ENCODE measurements around the gene PDIA6.

PDIA6 gene

DNA sequence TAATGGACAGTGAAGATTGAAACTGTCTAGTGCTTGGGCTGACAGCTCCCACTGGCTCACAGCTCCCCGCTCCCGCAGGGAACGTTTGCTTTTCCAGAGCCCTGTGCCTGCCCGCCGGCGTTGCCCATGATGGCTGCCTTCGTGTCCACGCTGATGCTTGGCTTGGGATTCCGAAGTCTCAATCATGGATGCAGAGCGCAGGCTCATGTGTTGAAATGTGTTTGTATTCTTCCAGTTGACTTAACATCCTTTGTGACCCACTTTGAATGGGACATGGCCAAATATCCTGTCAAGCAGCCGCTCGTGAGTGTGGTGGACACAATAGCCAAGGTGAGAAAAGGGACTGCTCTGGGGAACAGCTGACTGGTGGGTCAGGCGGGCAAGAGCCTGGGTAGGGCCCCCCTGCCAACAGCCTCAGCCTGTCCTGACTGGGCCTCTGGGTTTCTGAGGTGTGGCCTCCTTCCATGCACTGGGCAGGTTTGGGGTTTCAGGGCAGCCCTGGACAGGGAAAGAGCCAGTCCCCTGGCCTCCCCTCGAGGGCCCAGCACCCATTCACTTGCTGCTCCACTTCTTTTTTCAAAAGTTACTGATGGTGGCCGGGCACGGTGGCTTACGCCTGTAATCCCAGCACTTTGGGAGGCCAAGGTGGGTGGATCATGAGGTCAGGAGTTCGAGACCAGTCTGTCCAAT lies 48.3 kb downstream of the PDIA6 start:
- DNase-seq (ENCODE audit: low read depth): no peak

DNA sequence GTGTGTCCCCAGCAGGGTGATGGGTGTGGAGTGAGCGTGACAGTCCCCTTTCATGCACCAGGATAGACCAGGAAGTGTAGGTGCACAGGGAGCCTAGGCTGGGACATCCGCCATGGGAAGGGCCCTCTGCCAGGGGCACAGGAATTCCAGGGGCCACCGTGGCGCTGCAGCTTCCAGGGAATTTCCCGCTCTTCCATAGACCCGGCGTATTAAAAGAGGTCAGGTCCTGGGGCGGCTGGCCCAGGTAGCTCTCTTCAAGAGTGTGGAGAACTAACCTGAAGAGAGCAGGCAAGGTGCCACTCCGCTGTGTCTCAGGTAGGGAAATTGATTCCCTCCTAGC lies 49.2 kb downstream of the PDIA6 start:
- no peak for DNase-seq (ENCODE audit: low read depth)

DNA sequence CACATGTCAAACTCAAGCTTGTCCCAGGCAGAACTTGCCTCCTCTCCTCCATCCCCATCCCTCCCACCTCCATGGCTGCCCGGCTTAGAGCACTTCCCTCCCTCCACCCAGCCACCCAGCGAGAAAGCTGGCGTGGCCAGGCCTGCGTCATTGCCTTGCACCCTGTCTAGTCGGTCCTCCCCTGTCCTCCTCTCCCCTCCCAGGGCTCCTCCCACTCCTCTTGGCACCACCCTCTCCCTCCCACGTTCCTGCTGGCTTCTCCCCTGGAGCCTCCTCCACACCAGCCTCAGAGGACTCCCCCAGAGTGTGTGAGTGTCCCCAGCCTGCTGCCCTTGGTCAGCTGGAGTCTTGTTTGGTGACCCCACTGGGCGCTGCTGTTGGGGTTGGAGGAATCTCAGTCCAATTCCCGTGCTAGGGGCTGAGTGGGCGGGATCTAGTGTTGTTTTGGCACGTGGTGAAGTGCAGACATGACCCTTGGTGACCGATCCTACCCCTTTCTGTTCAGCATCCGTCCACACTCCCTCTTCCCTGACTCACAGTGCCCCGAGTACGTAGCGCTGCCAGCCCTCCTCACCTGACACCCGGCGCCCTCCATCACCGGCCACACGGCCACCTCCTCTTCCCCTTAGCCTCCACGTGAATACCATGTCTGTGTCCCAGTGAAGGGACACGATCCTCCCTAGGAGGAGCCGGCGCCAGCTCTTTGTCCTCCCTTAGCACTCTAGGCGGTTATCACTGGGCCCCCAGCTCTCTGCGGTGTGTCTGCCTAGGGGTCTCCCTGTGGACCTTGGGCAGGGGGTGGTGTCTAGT lies 49.7 kb downstream of the PDIA6 start:
- DNase-seq (ENCODE audit: low read depth): no peak

DNA sequence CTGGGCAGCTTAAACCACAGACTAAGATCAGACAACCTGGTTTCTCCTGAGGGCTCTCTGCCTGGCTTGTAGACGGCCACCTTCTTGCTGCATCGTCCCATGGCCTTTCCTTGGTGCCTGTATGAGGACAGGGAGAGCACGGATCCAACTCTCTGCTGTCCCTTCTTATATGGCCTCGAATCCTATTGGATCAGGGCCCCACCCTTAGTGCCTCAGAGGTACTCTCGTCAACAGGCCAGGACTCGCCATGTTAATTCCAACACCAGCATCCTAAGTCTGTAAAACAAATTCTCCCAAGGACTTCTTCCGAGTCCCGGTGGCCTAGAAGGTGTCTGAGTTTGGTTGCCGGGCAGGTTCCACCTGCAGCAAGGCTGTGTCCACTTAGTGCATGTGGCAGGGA lies 51.0 kb downstream of the PDIA6 start:
- DNase-seq (ENCODE audit: low read depth): no peak

DNA sequence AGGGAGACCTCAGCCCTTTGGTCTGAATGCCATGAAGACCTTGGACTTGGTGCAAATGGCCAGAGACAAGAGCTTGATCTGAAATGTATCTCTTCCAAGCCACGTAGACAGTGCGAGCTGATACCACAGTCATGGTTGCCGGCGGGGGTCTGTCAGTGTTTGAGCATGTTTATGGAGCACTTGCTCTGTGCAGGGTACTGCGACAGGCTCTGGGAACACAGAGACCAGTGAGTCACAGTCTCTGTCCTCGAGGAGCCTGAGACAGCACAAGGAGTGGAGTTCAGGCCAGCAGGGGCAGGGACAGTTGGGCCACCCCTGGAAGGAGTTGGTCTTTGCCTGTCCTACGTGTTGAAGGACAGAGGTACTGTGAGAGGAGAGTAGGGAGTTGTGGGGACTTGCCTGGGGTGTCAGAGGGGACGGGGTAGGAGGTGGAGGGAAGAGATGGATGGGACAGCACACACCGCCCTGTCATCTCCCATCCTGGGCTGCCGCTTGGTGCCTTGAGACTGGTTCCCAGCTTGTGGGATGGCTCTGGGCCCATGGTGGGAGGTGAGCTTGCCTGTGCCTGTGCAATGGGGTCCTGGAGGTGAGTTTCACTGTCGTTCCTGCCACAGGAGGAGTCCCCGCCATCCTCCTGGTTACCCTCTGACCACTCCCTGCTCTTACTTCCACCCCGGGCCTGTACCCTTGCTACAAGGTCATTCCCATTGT lies 51.6 kb downstream of the PDIA6 start:
- no peak for DNase-seq (ENCODE audit: low read depth)

DNA sequence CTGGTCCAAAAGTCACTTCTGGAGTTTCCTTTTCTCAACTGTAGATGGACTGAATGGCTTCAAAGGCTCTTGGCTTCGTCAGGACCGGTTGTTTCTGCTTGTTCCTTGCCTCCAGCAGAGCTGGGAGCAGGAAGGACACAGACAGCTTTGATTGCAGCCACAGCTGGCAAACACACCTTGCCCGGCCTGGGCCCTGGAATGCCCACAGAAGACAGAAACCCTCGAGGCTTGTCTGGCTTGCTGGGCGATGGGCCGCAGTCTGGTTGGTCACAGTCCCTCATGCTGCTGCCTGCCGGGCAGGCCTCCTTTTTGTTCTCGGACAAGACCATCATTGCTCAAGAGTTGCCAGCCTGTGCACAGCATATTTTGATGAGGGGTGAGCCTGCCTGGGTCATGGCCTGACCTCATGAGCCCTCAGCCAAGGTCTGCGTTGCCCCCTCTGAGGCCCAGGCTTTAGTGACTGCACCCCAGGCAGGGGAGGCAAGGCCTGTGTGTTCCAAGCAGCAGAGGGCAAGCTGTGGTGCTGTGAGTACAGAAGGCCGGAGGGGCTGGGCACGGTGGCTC lies 53.4 kb downstream of the PDIA6 start:
- no peak for DNase-seq (ENCODE audit: low read depth)

DNA sequence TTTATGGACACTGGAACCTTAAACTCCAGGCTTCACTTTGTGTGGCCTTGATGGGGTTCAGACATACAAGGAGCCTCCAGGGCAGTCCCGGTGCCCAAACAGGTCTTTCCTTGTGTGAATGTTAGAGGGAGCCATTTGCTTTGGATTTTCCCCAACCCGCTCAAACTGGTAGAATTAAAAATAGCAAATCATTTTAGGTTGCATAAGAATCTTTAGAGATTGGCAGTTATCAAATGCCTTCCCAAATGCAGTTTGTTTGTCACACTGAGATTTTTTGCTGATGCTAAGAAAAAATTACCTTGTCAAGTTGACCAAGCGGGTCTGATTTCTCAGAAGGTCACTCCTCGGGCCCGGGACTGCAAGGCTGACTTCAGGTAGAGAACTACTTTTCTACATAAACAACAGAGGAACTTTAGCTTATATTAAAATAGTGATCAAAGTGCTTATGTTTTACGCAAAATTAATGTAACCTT lies 54.7 kb downstream of the PDIA6 start:
- DNase-seq (ENCODE audit: low read depth): no peak

DNA sequence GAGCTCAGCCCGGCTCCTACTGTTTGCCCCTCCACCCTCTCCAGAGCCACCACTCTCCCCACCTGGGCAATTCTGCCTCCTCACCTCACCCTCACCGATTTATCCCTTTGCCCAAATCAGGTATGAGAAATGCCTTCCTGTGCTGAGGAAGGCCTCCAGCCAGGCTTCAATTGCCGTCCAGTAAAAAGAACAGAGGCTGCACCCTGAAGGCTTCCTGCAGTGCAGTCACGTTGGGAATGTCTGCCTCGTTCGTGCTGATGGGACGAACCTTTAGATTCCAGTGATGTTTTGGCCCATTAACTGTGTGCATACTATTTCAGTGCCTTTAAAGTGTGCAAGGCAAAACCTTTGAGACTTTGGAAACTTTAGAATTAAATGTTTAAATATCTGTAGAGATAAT lies 57.0 kb downstream of the PDIA6 start:
- DNase-seq (ENCODE audit: low read depth): no peak

DNA sequence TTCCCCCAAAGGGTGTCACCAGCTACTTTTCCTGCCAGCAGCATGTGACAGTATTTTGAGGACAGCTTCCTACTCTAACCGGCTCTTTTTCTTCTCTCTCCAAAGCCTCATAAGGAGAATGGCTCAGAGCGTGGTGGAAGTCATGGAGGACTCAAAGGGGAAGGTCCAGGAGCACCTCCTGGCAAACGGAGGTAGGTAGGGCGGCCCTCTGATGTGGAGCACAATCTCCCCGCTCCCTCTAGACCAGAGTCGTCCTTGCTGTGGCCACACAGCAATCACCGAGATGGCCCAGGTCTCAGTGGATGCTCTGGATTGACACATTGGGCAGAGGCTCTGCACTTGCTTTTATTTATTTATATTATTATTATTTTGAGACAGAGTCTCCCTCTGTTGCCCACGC lies 58.7 kb downstream of the PDIA6 start:
- DNase-seq (ENCODE audit: low read depth): no peak

DNA sequence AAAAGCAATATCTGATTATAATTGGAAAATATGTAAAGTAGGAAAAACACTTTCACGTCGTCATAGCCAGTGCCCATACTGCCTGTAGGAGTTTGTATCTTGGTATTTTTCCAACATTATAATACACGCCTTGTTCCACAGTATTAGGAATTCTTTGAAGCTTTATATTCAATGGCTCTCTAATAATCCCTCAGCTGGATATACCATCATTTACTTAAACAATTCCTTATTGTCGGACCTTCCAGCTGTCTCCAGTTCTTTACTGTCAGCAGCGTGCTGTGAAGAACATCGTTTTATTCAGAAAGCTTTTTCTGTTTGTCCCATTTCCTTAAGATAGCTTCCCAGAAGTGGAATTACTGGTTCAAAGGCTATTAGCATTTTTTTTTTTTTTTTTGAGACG lies 59.4 kb downstream of the PDIA6 start:
- no peak for DNase-seq (ENCODE audit: low read depth)

DNA sequence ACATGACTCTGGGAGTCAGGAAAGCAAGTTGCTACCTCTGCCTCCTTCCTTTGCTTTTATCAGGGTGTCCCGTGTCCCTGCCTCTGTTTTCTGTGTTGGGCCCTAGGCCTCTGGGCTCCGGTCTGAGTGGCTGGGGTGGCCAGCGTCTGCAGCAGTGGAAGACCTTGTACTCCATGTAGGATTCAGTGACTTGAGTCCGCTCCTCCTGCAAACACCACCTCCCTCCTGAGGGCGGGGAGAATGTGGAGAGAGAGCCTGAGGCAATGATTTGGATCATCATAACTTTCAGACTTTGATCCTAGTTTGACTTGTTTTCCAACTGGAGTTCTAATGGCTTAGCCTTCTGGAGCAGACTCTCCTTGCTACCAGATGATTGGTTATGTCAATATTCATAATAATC lies 60.3 kb downstream of the PDIA6 start:
- no peak for DNase-seq (ENCODE audit: low read depth)

DNA sequence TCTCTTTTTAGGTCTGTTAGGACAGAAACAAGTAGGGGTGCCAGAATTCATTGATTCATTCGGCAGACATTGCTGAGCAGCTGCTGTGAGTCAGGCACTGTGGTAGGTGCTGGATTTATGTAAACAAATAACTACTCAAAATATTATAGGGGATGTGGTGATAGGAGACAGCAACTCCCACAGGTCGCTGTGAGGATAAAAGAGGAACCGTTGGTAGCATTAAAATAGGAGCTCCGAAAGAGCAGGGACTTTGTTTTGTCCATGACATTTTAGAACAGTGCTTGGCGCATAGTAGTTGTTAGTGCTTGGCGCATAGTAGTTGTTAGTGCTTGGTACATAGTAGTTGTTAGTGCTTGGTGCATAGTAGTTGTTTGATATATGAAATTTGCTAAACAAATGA lies 62.0 kb downstream of the PDIA6 start:
- DNase-seq (ENCODE audit: low read depth): no peak

DNA sequence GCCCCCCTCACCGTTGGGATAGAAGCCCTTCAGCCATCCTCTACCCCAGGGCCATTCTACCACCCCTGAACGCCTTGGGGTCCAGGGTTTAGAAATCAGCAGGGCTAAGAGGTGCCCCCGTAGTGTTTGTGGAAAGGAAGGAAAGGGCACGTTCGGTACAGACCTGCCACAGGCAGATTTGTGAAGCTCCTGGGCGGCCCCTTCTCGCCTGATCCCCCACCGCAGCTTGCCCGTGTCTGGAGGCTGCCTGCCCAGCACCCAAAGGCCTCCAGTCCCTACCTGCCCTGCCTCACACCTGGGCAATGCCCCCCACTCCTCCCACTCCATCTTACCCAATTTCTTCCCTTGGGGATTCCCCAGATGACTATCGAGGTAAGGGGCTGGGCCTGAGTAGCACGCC lies 69.9 kb downstream of the PDIA6 start:
- DNase-seq (ENCODE audit: low read depth): no peak

DNA sequence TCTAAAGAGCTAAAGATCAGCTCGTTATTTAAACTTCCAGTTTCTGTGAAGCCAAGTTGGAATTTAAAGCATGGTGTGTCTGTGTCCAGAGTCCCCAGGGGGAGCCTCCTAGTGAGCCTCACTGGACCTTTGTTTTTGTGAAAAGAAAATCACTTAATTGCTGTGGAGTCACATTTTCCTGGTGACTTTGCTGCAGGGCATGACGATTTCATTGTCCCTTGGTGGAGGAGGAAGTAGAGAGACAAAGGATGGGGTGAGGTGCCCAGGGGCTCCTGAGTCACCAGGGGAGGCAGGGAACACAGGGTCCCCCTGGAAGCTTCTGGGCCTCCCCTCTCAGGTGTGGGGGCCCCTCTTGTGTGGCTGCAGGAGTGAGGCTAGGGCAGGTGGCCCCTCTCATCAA lies 71.4 kb downstream of the PDIA6 start:
- DNase-seq (ENCODE audit: low read depth): no peak

DNA sequence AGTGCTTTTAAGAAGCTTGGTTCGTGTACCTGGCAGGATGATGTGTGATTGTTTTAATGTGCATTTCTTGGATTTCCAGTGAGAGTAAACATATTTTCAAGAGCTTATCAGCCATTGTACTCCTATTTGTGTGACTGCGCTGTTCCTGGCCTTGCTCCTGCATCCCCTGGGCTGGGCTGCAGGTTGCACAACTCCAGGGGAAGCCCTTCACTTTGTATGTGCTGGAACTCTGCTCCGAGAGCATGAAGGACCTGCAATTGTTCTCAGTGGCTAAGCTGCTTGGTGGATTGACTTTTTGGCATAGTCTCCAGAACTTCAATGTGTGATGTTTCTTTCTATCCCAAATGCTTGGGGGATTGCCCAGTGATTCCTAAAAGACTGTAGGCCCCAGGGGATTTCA lies 72.4 kb downstream of the PDIA6 start:
- DNase-seq (ENCODE audit: low read depth): no peak

DNA sequence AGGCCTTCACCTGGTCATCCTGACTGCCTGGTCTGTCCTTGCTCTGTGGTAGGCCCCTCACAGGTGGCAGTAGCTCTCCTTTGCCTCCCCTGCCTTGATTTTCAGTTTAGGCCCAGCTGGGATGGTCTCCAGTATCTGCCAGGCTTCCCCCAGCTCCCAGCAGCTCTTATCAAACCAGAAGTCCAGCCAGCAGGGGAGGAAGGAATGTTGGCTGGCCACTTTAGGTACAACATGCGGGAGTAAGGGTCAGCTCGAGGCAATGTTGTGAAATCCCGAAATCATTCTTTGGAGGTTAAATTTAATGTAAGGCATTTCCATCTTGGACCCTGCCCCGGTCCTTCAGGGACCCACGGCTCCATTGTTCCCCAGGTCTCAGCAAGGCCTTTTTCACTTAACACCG lies 74.4 kb downstream of the PDIA6 start:
- no peak for DNase-seq (ENCODE audit: low read depth)

DNA sequence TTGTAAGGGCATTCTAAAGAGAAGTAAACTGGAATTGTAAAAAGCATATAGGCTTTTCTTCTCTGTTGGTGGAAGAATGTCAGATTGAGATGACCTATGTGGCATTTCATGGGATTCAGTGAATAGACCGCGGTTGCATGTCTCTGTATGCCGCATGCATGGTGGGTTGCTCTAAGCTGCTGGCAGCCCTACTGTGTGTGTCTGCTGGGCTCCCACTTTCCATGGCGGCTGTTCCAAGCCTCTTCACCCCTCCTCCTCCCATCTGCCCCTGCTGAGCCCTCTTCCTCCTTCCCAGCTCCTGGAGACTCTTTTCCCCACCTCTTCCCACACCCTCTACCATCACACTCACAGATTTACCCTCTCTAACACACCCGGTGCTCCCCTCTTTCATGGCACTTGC lies 78.6 kb downstream of the PDIA6 start:
- no peak for DNase-seq (ENCODE audit: low read depth)

DNA sequence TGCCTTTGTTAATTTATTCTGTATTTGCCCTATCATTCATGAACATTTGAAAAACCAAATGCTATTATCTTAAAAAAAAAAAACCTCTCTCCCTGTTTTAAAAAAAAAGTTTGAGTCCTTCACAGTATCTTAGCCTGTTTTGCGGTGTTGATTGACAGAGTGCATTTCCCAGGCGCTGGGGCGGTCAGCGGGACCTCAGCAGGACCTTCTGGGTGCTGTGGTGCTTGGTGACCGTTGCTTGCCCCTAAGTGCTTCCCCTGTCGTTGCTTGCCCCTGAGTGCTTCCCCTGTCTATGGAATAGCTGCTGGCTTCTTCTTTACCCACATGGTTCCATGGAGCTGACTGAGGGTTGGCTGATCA lies 79.0 kb downstream of the PDIA6 start:
- no peak for DNase-seq (ENCODE audit: low read depth)

All from activated T-cell treated with anti-CD3 and anti-CD28 coated beads for 1 hour (primary cell).